HCT116 (cell line): ENCODE measurements around the gene CEP20. TPM values are rescaled to one million over a fixed set of nuclear protein-coding genes. Genes with fewer than 3 reads are reported as not detected.
"Not testable (repeated sequence)": the region's sequence is repeated elsewhere in the genome, so short reads cannot be mapped to it uniquely, and the experiment has no call there.

ENCODE experiments used
- ATAC-seq: fragments of 200-7000 bp; cut with Tn5 transposase; 2 replicates; pipeline ENCODE4 v1.9.1; 2020; ENCODE audit warnings: mild to moderate bottlenecking, moderate library complexity
- BruUV-seq: library from RNA; stranded (reverse); fragments of 400-500 nt; replicated peaks from 2 replicates; lab custom pipeline; 2021; lab: Mats Ljungman, UMichigan
- CTCF ChIA-PET: fragments of 300-600 bp; sonication (Branson Sonifier 250); formaldehyde crosslinking; loops from one replicate; lab custom pipeline; 2021; ENCODE audit warnings: antibody characterized with exemption; lab: Charles Lee
- POLR2A ChIA-PET: fragments of 300-600, 350-600 bp; sonication (Branson Sonifier 250); formaldehyde crosslinking; loops from one replicate; lab custom pipeline; 2021; ENCODE audit warnings: antibody characterized with exemption; lab: Charles Lee
- RAD21 ChIA-PET, 2 experiments: fragments of 300-600 bp; sonication (Branson Sonifier 250); formaldehyde crosslinking; loops; one replicate each; lab custom pipeline; 2023; ENCODE audit warnings: low total read pairs in 2 of 2; ENCODE audit not compliant: uncharacterized antibody in 2 of 2, unreplicated experiment in 2 of 2, low non-redundant PET in 1 of 2; lab: Charles Lee
- DNase-seq: peaks from one replicate; pipeline ENCODE4 v3.0.0-alpha.2; 2010; ENCODE audit warnings: low read depth, low spot score
- H2AFZ ChIP-seq: fragments of 200-600 bp; shearing (Covaris generic), sonication (generic); 2 replicates; pipeline ENCODE4 v1.6.1; 2017; ENCODE audit warnings: low read depth, mixed run types, mixed read lengths, antibody characterized with exemption, low read length; ENCODE audit not compliant: poor library complexity, severe bottlenecking
- H3K27ac ChIP-seq: 2 replicates; pipeline ENCODE4 v1.5.1; 2012; ENCODE audit warnings: low read depth, low read length
- H3K27me3 ChIP-seq: fragments of 200-600 bp; sonication (generic); 2 replicates; pipeline ENCODE4 v1.6.1; 2016; ENCODE audit warnings: mixed run types, low read length, mixed read lengths; ENCODE audit not compliant: insufficient read depth
- H3K36me3 ChIP-seq, 2 experiments: fragments of 200-500 bp in 1 of 2; fragments of 200-600 bp in 1 of 2; sonication (Bioruptor generic) in 1 of 2; sonication (generic) in 1 of 2; 2 replicates each; pipeline versions ENCODE4 v1.5.1 to v1.6.1; 2014 to 2016; ENCODE audit warnings: low read length in 2 of 2, inconsistent platforms in 1 of 2, mixed read lengths in 1 of 2, mixed run types in 1 of 2; ENCODE audit not compliant: insufficient read depth in 2 of 2, control insufficient read depth in 1 of 2
- H3K4me1 ChIP-seq, 2 experiments: fragments of 200-600 bp in 1 of 2; sonication (generic) in 1 of 2; 2 replicates each; pipeline versions ENCODE4 v1.5.1 to v1.6.1; 2012 to 2017; ENCODE audit warnings: low read length in 2 of 2, inconsistent platforms in 1 of 2, mild to moderate bottlenecking in 1 of 2, mixed read lengths in 1 of 2, mixed run types in 1 of 2, moderate library complexity in 1 of 2; ENCODE audit not compliant: insufficient read depth in 2 of 2, control insufficient read depth in 1 of 2
- H3K4me2 ChIP-seq: fragments of 200-600 bp; sonication (generic); 2 replicates; pipeline ENCODE4 v1.6.1; 2017; ENCODE audit warnings: mixed run types, low read length, mixed read lengths
- H3K4me3 ChIP-seq, 2 experiments: fragments of 200-600 bp in 1 of 2; sonication (generic) in 1 of 2; replicated peaks in 1 of 2; 2 replicates each; pipeline ENCODE4 v1.5.1; 2011 to 2016; ENCODE audit warnings: low read length in 2 of 2, control low read depth in 1 of 2, low read depth in 1 of 2, mild to moderate bottlenecking in 1 of 2, mixed read lengths in 1 of 2, mixed run types in 1 of 2
- H3K79me2 ChIP-seq: fragments of 200-600 bp; sonication (generic); 2 replicates; pipeline ENCODE4 v1.6.1; 2017; ENCODE audit warnings: mild to moderate bottlenecking, mixed run types, low read length, moderate library complexity, mixed read lengths; ENCODE audit not compliant: insufficient read depth
- H3K9ac ChIP-seq: fragments of 200-600 bp; sonication (generic); 2 replicates; pipeline ENCODE4 v1.6.1; 2016; ENCODE audit warnings: low read length, mixed read lengths
- H3K9me2 ChIP-seq: fragments of 200-600 bp; sonication (generic), shearing (Covaris generic); 2 replicates; pipeline ENCODE4 v1.6.1; 2017; ENCODE audit warnings: mixed run types, mild to moderate bottlenecking, moderate library complexity; ENCODE audit not compliant: insufficient read depth
- H3K9me3 ChIP-seq, 2 experiments: fragments of 200-500 bp in 1 of 2; fragments of 200-600 bp in 1 of 2; sonication (Bioruptor generic) in 1 of 2; sonication (generic) in 1 of 2; 2 replicates each; pipeline ENCODE4 v1.6.1; 2014 to 2017; ENCODE audit warnings: low read length in 2 of 2, mixed read lengths in 2 of 2, inconsistent platforms in 1 of 2, low read depth in 1 of 2, mild to moderate bottlenecking in 1 of 2, mixed run types in 1 of 2, moderate library complexity in 1 of 2; ENCODE audit not compliant: control insufficient read depth in 1 of 2, insufficient read depth in 1 of 2
- H4K20me1 ChIP-seq: fragments of 200-600 bp; sonication (generic), shearing (Covaris generic); 2 replicates; pipeline ENCODE4 v1.6.1; 2017; ENCODE audit warnings: mixed run types, mild to moderate bottlenecking, moderate library complexity; ENCODE audit not compliant: insufficient read depth
- ATF3 ChIP-seq: IDR thresholded peaks from 2 replicates; pipeline ENCODE4 v1.6.1; 2012
- CBX3 ChIP-seq: IDR thresholded peaks from 2 replicates; pipeline ENCODE4 v1.6.1; 2012; ENCODE audit warnings: low read depth
- CTCF ChIP-seq, 3 experiments: fragments of 200-600 bp in 1 of 3; sonication (generic) in 1 of 3; IDR thresholded peaks in 2 of 3; conservative IDR thresholded peaks in 1 of 3; 2 replicates each; pipeline ENCODE4 v1.5.1; 2012 to 2017; ENCODE audit warnings: low read depth in 2 of 3, low read length in 2 of 3, antibody characterized with exemption in 1 of 3, borderline replicate concordance in 1 of 3, control low read depth in 1 of 3, mild to moderate bottlenecking in 1 of 3, mixed read lengths in 1 of 3, mixed run types in 1 of 3, moderate library complexity in 1 of 3; ENCODE audit not compliant: insufficient read depth in 1 of 3
- EZH2 ChIP-seq: fragments of 200-600 bp; sonication (generic); IDR thresholded peaks from 2 replicates; pipeline ENCODE4 v1.6.1; 2017; ENCODE audit warnings: antibody characterized with exemption, mixed run types
- EZH2phosphoT487 ChIP-seq: fragments of 200-600 bp; IDR thresholded peaks from 2 replicates; pipeline ENCODE4 v1.6.1; 2018; ENCODE audit warnings: antibody characterized with exemption, borderline replicate concordance
- FOSL1 ChIP-seq: IDR thresholded peaks from 2 replicates; pipeline ENCODE4 v1.6.1; 2012; ENCODE audit warnings: low read depth
- JUND ChIP-seq: IDR thresholded peaks from 2 replicates; pipeline ENCODE4 v1.6.1; 2012
- MAX ChIP-seq: IDR thresholded peaks from 2 replicates; pipeline ENCODE4 v1.6.1; 2012
- POLR2A ChIP-seq: IDR thresholded peaks from 2 replicates; pipeline ENCODE4 v1.7.0; 2011; ENCODE audit warnings: borderline replicate concordance; ENCODE audit not compliant: insufficient read depth, insufficient read length; ENCODE audit errors: extremely low read depth
- RAD21 ChIP-seq: IDR thresholded peaks from 2 replicates; pipeline ENCODE4 v1.6.1; 2012; ENCODE audit warnings: low read depth, mild to moderate bottlenecking
- REST ChIP-seq: IDR thresholded peaks from 2 replicates; pipeline ENCODE4 v1.6.1; 2012; ENCODE audit warnings: low read depth
- SIN3A ChIP-seq: IDR thresholded peaks from 2 replicates; pipeline ENCODE4 v1.6.1; 2012; ENCODE audit warnings: low read depth
- SP1 ChIP-seq: IDR thresholded peaks from 2 replicates; pipeline ENCODE4 v1.6.1; 2012; ENCODE audit warnings: low read depth
- SRF ChIP-seq: IDR thresholded peaks from 2 replicates; pipeline ENCODE4 v1.6.1; 2012; ENCODE audit warnings: low read depth
- TCF7L2 ChIP-seq: IDR thresholded peaks from 2 replicates; pipeline ENCODE4 v1.7.0; 2011; ENCODE audit warnings: borderline replicate concordance, inconsistent platforms; ENCODE audit not compliant: insufficient read depth, insufficient read length; ENCODE audit errors: extremely low read depth
- YY1 ChIP-seq: IDR thresholded peaks from 2 replicates; pipeline ENCODE4 v1.6.1; 2011; ENCODE audit warnings: low read length, low read depth, moderate library complexity, mild to moderate bottlenecking; ENCODE audit not compliant: insufficient replicate concordance; ENCODE audit errors: extremely low read depth
- ZNF274 ChIP-seq: fragments of 200-500 bp; sonication (Bioruptor generic); IDR thresholded peaks from 2 replicates; pipeline ENCODE4 v1.6.1; 2014; ENCODE audit warnings: mild to moderate bottlenecking, low read depth, low read length, inconsistent platforms
- intact Hi-C: fragments of 100-400 bp; cut with micrococcal nuclease; formaldehyde crosslinking; loops from 2 replicates; pipeline ENCODE4 v1.10.0; 2022
- total RNA-seq: library from RNA; stranded (reverse); gene quantifications from one replicate; pipeline ENCODE4 v1.2.1, GENCODE V29; 2021; ENCODE audit not compliant: unreplicated experiment

CEP20 gene
- total RNA-seq, 1 experiment from 2014 or later, result 67.7 TPM

- Histone ChIP-seq H3K4me1 (no peaks in the 10 kb centered on the region), H3K4me3 (no peak overlapping the region), H3K36me3 (no peaks in the 10 kb centered on the region), H2AFZ (no peak overlapping the region), H3K9ac (no peak overlapping the region), H3K9me2 (no peaks in the 10 kb centered on the region), H3K9me3 (no peaks in the 10 kb centered on the region), H3K4me2 (no peak overlapping the region), H3K27me3 (no peaks in the 10 kb centered on the region), H4K20me1 (no peaks in the 10 kb centered on the region), H3K27ac (no peak overlapping the region), H3K79me2 (no peaks in the 10 kb centered on the region)
- RAD21 ChIA-PET, result no interaction called here
- ATAC-seq, result no peak
- TF ChIP-seq ATF3 (no peak), MAX (no peak), EZH2phosphoT487 (no peak), YY1 (no peak), REST (no peak), SP1 (no peak), CBX3 (no peak), SIN3A (no peak), POLR2A (no peak), EZH2 (no peak), TCF7L2 (no peak), ZNF274 (no peak), SRF (no peak), JUND (no peak), FOSL1 (no peak), RAD21 (no peak), CTCF (IDR thresholded peaks at IDR 0.05 in 2 of 3, conservative IDR thresholded peaks at IDR 0.05 in 1 of 3; ENCODE audit: borderline replicate concordance in 1 of 3, insufficient read depth in 1 of 3, low read depth in 2 of 3, low read length in 2 of 3) (no peak)
- POLR2A ChIA-PET, result no interaction called here
- DNase-seq, result no peak
- no TSS peak for BruUV-seq
- intact Hi-C loops, result no loop called here
- CTCF ChIA-PET, result no interaction called here
Measured at GRCh38 chr16:15853021-15853420, 35.4 kb downstream of the CEP20 start.

GRCh38 chr16:15850555-15850954, 37.8 kb downstream of the CEP20 start:
- H4K20me1 ChIP-seq, DNase-seq, H2AFZ ChIP-seq, H3K9ac ChIP-seq, H3K27ac ChIP-seq, intact Hi-C loops, RAD21 ChIA-PET, H3K4me1 ChIP-seq, H3K36me3 ChIP-seq, BruUV-seq, H3K9me2 ChIP-seq, H3K4me3 ChIP-seq, POLR2A ChIA-PET, H3K79me2 ChIP-seq, CTCF ChIA-PET, H3K27me3 ChIP-seq, H3K4me2 ChIP-seq, ATAC-seq, H3K9me3 ChIP-seq: not testable (repeated sequence)
